Fibroblast of skin of back (primary cell): ENCODE measurements around the gene ZSCAN22.
"Not testable (repeated sequence)": the region's sequence is repeated elsewhere in the genome, so short reads cannot be mapped to it uniquely, and the experiment has no call there.

ENCODE experiments used
- DNase-seq: peaks from one replicate; pipeline ENCODE4 v3.0.0-alpha.2; 2013

The ZSCAN22 gene

GRCh38 chr19:58318297-58318696 lies 8.5 kb upstream of the ZSCAN22 start:
- no peak for DNase-seq

DNA sequence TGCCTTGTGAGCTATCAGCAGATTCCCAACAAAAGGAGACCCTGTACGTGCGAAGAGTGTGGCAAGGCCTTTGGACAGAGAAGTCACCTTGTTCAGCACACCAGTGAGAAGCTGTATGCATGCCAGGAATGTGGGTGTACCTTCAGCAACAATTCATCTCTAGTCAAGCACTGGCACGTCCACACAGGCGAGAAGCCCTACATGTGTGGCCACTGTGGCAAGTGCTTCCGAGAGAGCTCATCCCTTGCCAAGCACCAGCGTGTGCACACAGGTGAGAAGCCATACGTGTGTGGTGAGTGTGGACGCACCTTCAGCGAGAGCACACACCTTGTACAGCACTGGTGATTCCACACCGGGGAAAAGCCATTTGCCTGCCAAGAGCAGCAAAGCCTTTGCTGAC lies 7.6 kb upstream of the ZSCAN22 start:
- no peak for DNase-seq

DNA sequence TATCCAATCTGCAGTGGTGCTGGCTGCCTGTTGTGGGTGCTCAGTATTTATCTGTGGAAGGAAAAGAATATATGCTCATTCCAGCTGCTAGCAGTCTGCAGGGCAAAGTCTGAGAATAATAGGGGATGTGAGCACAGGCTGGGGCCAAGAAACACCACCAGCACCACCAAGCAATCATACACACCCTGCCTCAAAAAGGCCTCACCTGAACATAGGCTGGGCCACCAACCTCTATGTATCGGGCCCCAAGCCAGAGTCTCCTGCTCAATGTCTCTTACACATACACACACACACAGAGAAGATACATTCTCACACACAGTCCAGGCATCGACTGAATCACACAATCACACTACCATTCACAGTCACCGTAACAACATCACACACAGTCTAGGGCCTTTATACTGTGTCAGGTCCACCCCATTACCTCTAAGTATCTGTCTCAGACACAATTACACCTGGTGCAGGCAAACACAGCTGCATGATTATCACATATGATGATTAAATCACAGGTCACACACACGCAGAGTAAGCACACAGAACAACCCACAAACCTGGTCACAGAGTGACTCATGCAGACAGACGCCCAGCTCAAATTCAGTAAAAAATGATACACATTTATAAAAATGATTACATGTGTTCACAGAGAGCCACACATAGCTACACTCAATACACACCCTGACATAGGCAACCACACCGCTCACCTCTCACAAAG lies 1.3 kb upstream of the ZSCAN22 start:
- DNase-seq: no peak

- no peak for DNase-seq
Observed at GRCh38 chr19:58326501-58326913, 287 bp upstream of the ZSCAN22 start.

GRCh38 chr19:58328999-58329398 lies 2.2 kb downstream of the ZSCAN22 start:
- no peak for DNase-seq

GRCh38 chr19:58330458-58330857 lies 3.7 kb downstream of the ZSCAN22 start:
- DNase-seq: peak; percentile 38

DNA sequence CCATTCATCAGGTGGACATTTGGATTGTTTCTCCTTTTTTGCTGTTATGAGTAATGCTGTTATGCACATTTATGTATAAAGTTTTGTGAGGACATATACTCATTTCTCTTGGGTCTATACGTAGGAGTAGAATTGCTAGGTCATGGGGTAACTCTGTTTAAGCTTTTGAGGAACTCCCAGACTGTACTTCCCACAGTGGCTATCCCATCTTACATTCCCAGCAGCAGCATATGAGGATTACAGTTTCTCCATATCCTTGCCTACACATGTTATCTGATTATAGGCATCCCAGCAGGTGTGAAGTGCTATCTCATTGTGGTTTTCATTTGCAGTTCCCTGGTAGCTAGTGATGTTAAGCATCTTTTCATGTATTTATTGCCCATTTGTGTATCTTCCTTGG lies 5.9 kb downstream of the ZSCAN22 start:
- no peak for DNase-seq

- no peak for DNase-seq
Observed at GRCh38 chr19:58334691-58335249, 8.0 kb downstream of the ZSCAN22 start.

- DNase-seq: no peak
Observed at GRCh38 chr19:58335630-58336029, 8.8 kb downstream of the ZSCAN22 start.

DNA sequence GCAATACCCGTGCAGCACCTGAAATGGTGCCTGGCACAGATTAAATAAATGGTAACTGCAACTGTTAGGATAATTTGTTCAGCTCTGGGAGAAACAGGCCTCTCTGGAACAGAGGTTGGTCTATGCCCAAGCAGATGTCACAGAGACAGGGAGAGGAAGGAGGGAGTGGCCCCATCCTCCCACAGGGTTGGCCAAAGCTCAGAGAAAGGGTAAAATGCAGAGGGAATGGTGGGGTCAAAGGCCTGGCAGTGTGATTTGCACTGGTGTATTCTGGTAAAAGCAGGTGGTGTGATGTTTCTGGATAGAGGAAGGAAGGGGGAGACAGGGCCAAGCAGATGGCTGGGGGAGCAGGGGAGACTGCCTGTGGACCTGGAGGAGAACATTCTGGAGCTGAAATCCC lies 9.4 kb downstream of the ZSCAN22 start:
- DNase-seq: no peak

DNA sequence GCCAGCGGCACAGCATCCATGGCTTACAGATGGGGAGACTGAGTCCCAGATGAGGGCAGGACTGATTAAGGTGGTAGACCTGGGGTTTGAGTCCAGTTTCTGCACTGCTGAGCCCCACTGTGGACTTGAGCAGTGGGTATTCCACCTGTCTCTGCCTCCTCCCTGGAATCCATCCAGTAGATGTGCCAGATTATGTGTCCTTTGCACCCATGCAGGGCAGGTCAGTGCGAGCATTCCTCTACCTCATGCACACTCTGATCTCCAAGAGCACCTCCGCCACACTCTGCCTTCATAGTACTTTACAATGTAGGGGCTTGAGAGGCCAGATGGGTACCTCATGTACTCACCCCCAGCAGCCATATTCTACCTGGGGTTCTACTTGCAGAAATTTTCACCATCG lies 10.0 kb downstream of the ZSCAN22 start:
- DNase-seq: no peak

DNA sequence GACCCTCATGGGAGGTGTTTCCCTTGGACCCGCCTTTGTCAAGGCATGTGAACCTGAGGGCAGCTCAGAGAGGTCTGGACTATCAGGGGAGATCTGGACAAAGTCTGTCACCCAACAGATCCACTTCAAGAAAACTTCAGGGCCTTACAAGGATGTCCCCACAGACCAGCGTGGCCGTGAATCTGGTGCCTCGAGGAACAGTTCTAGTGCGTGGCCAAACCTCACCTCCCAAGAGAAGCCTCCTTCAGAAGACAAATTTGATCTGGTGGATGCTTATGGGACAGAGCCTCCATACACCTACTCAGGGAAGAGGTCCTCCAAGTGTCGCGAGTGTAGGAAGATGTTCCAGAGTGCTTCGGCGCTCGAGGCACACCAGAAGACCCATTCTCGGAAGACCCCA lies 11.5 kb downstream of the ZSCAN22 start:
- no peak for DNase-seq

GRCh38 chr19:58338825-58339558 lies 12.2 kb downstream of the ZSCAN22 start:
- peak; percentile 7 for DNase-seq

DNA sequence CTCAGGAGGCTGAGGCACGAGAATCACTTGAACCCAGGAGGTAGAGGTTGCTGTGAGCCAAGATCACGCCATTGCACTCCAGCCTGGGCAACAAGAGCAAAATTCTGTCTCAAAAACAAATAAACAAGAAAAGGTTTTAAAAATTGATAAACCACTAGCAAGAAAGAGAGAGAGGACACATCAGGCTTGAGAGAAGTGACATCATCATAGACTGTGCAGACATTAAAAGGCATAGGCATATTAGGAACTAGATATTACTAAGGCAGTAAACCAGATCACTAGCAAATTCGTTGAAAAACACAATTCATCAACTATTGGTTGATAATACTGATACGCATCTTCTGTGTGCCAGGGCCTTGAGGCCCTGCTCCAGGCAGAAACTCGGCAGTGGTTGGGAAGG lies 18.8 kb downstream of the ZSCAN22 start:
- no peak for DNase-seq

DNA sequence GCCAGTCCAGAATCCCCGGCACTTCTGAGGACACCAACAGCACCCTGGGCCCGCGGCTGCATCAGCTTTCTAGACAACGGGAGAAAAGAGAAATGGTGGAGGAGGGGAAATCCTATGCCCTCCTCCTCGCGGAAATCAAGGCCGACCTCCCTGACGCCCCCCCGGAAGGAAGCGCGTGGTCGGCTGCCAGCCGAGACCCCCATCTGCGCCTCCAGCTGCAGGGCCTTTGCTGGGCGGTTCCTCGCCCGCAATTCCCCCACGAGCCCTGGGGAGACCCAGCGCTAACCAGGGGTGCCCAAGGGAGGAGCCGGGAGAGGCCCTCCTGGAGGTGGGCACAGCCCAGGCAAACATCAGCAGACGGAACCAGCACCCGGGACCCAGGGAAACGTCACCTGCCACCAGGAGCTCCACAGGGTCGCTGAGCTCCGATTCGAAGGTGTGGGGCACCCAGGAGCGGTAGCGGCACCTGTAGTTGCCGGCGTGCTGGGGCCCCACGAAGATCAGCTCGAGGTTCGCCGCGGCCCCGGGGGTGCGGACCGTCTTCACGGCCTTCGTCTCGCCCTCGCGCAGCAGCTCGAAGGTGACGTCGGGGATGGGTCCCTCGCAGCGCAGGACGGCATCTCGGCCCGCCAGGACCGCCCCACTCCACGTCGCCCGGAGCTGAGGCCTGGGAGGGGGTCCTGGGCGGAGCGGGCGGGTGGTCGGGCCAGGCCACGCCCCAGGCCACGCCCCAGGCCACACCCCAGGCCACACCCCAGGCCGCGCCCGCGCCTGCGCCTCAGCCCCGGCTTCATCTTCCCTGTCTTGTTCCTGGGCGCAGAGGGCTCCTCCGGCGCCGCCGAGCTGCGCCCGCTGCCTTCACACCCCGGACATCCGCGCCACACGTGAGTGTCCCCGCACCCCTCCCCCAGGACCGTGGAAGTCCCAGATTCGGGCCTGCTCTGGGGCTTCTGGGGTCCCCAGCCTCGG lies 20.5 kb downstream of the ZSCAN22 start:
- peak; percentile 75 for DNase-seq

GRCh38 chr19:58348080-58348479 lies 21.3 kb downstream of the ZSCAN22 start:
- not testable (repeated sequence) for DNase-seq

DNA sequence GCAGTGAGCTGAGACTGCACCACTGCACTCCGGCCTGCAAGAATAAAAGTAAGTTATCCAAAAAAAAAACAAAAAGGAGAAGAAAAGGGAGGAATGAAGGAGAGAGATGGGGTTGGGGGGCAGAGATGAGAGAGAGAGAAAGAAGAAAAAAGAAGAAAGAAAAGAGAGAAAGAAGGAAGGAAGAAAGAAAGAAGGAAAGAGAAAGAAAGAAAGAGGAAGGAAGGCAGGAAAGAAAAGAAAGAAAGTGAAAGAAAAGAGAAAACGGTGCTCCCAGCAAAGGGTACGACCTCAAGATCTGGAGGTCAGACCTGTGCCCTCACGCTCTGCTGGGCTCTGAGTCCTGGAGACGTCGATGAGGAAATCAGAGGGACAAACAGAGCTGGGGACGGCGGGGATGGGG lies 22.8 kb downstream of the ZSCAN22 start:
- no peak for DNase-seq

- DNase-seq: no peak
Observed at GRCh38 chr19:58350001-58350861, 23.4 kb downstream of the ZSCAN22 start.

DNA sequence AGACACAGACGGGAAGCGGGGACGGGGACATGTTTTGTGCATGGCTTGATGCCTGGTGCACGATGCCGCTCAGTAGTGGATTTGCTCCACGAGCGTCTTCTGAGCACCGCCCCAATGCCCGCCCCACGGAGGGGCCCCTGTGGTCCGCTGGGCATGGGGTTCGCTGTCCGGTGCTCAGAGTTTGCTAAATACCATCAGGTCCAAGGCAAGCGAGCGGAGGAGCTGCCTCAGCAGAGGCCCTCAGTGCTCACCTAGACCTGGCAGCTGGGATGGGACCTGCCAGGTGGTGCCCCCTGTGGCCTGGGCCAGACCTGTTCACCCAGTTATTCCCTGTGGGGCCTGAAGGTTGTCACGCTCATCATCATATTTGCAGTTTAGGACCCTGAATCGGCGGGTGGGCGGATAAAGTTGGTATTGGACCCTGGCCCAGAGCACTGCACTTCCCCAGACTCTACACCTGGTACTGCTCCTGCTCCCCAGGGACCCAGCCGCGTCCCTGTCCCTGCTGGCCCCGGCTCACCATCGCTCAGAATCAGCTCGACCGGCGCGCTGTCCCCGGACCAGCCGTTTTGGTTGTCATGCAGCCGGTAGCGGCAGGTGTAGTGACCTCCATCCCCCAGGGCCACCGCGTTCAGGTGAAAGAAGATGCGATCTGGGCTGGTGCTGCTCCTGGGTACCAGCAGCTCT lies 24.2 kb downstream of the ZSCAN22 start:
- no peak for DNase-seq

DNA sequence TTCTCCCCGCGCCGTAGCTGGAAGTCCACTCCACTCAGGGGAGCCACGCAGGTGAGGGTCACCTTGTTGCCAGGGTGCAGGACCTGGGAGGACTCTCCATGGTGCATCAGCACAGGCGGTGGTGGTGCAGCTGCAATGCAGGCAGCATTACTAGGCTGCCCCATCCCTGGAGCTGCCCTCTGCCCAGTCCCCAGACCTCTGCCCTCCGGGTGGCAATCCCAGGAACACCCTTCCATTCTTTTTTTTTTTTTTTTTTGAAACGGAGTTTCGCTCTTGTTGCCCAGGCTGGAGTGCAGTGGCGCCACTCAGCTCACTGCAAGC lies 24.7 kb downstream of the ZSCAN22 start:
- no peak for DNase-seq
